HEK293 (cell line): ENCODE data around the gene SRP9.

Experiments used
- CTCF ChIA-PET: fragments of 350-600 bp; formaldehyde crosslinking; extraction: SDS; loops from one replicate; lab custom pipeline; 2021; ENCODE audit warnings: antibody characterized with exemption; lab: Yijun Ruan, JAX
- POLR2A ChIA-PET: fragments of 300-600 bp; formaldehyde crosslinking; extraction: SDS; loops from one replicate; lab custom pipeline; 2020; ENCODE audit warnings: antibody characterized with exemption, inconsistent platforms; lab: Yijun Ruan, JAX
- H3K27ac ChIP-seq: fragments of 200-500 bp; sonication (Bioruptor generic); 2 replicates; pipeline ENCODE4 v1.5.1; 2014; ENCODE audit warnings: low read depth, low read length, control low read depth, inconsistent platforms; ENCODE audit errors: extremely low read depth
- H3K36me3 ChIP-seq, 2 experiments: fragments of 200-500 bp in 1 of 2; sonication (Bioruptor generic) in 1 of 2; 1 replicate in 1 of 2; 2 replicates in 1 of 2; pipeline ENCODE4 v1.5.1; 2014 to 2017; ENCODE audit warnings: inconsistent platforms in 2 of 2, low read length in 2 of 2; ENCODE audit not compliant: control insufficient read depth in 2 of 2, insufficient read depth in 1 of 2
- H3K4me1 ChIP-seq: fragments of 200-500 bp; sonication (Bioruptor generic); 2 replicates; pipeline ENCODE4 v1.5.1; 2014; ENCODE audit warnings: mild to moderate bottlenecking, low read length, inconsistent platforms; ENCODE audit not compliant: control insufficient read depth, insufficient read depth
- H3K4me3 ChIP-seq: 2 replicates; pipeline ENCODE4 v1.5.1; 2011; ENCODE audit warnings: low read depth, mild to moderate bottlenecking, control low read depth, low read length, moderate library complexity
- H3K9me3 ChIP-seq: fragments of 200-500 bp; sonication (Bioruptor generic); 2 replicates; pipeline ENCODE4 v1.5.1; 2014; ENCODE audit warnings: low read depth, low read length, inconsistent platforms; ENCODE audit not compliant: control insufficient read depth, insufficient read depth
- EGR2 ChIP-seq: fragments of 450-650 bp; formaldehyde crosslinking; IDR thresholded peaks from 2 replicates; pipeline ENCODE4 v1.5.1; 2016; ENCODE audit warnings: low read depth, missing biosample characterization, missing genetic modification characterization
- FEZF1 ChIP-seq: fragments of 450-650 bp; formaldehyde crosslinking; IDR thresholded peaks from 2 replicates; pipeline ENCODE4 v1.5.1; 2016; ENCODE audit warnings: missing biosample characterization, missing genetic modification characterization
- GLIS1 ChIP-seq: fragments of 450-650 bp; formaldehyde crosslinking; IDR thresholded peaks from 2 replicates; pipeline ENCODE4 v1.5.1; 2016; ENCODE audit warnings: missing biosample characterization, missing genetic modification characterization
- HOXD13 ChIP-seq: sonication (generic); formaldehyde crosslinking; IDR thresholded peaks from 2 replicates; pipeline ENCODE4 v1.8.0; 2022; ENCODE audit warnings: missing genetic modification reagents, borderline replicate concordance
- KLF7 ChIP-seq: fragments of 450-650 bp; formaldehyde crosslinking; IDR thresholded peaks from 2 replicates; pipeline ENCODE4 v1.5.1; 2016; ENCODE audit warnings: missing biosample characterization, missing genetic modification characterization, borderline replicate concordance
- KLF8 ChIP-seq: fragments of 450-650 bp; formaldehyde crosslinking; IDR thresholded peaks from 2 replicates; pipeline ENCODE4 v1.5.1; 2016; ENCODE audit warnings: missing biosample characterization, missing genetic modification characterization
- ZBTB7A ChIP-seq: fragments of 450-650 bp; formaldehyde crosslinking; IDR thresholded peaks from 2 replicates; pipeline ENCODE4 v1.5.1; 2016; ENCODE audit warnings: low read depth, missing biosample characterization, missing genetic modification characterization
- ZEB2 ChIP-seq: fragments of 450-650 bp; formaldehyde crosslinking; IDR thresholded peaks from 2 replicates; pipeline ENCODE4 v1.5.1; 2016; ENCODE audit warnings: missing biosample characterization, missing genetic modification characterization
- ZFHX2 ChIP-seq: fragments of 450-650 bp; formaldehyde crosslinking; conservative IDR thresholded peaks from 2 replicates; pipeline ENCODE4 v1.5.1; 2016; ENCODE audit warnings: missing biosample characterization, missing genetic modification characterization
- ZFP37 ChIP-seq: fragments of 450-650 bp; formaldehyde crosslinking; IDR thresholded peaks from 2 replicates; pipeline ENCODE4 v1.5.1; 2016; ENCODE audit warnings: missing biosample characterization, missing genetic modification characterization
- ZIC2 ChIP-seq: fragments of 450-650 bp; formaldehyde crosslinking; IDR thresholded peaks from 2 replicates; pipeline ENCODE4 v1.5.1; 2016; ENCODE audit warnings: missing biosample characterization, missing genetic modification characterization
- ZNF121 ChIP-seq: fragments of 450-650 bp; formaldehyde crosslinking; IDR thresholded peaks from 2 replicates; pipeline ENCODE4 v1.5.1; 2016; ENCODE audit warnings: missing biosample characterization, missing genetic modification characterization
- ZNF146 ChIP-seq: fragments of 450-650 bp; formaldehyde crosslinking; IDR thresholded peaks from 2 replicates; pipeline ENCODE4 v1.5.1; 2016; ENCODE audit warnings: missing biosample characterization, missing genetic modification characterization
- ZNF157 ChIP-seq: fragments of 450-650 bp; formaldehyde crosslinking; IDR thresholded peaks from 2 replicates; pipeline ENCODE4 v1.5.1; 2016; ENCODE audit warnings: missing biosample characterization, missing genetic modification characterization
- ZNF174 ChIP-seq: fragments of 450-650 bp; formaldehyde crosslinking; IDR thresholded peaks from 2 replicates; pipeline ENCODE4 v1.5.0; 2017; ENCODE audit warnings: missing biosample characterization, mild to moderate bottlenecking, missing genetic modification characterization
- ZNF23 ChIP-seq: fragments of 450-650 bp; formaldehyde crosslinking; IDR thresholded peaks from 2 replicates; pipeline ENCODE4 v1.5.1; 2016; ENCODE audit warnings: missing biosample characterization, missing genetic modification characterization, borderline replicate concordance
- ZNF266 ChIP-seq: fragments of 450-650 bp; formaldehyde crosslinking; IDR thresholded peaks from 2 replicates; pipeline ENCODE4 v1.5.1; 2016; ENCODE audit warnings: missing biosample characterization, missing genetic modification characterization, low read depth
- ZNF292 ChIP-seq: fragments of 450-650 bp; formaldehyde crosslinking; IDR thresholded peaks from 2 replicates; pipeline ENCODE4 v1.5.1; 2016; ENCODE audit warnings: low read depth, missing biosample characterization, missing genetic modification characterization, borderline replicate concordance
- ZNF311 ChIP-seq: fragments of 450-650 bp; formaldehyde crosslinking; IDR thresholded peaks from 2 replicates; pipeline ENCODE4 v1.5.1; 2017; ENCODE audit warnings: missing biosample characterization, missing genetic modification characterization, borderline replicate concordance
- ZNF335 ChIP-seq: fragments of 450-650 bp; formaldehyde crosslinking; conservative IDR thresholded peaks from 2 replicates; pipeline ENCODE4 v1.5.1; 2016; ENCODE audit warnings: missing biosample characterization, missing genetic modification characterization
- ZNF366 ChIP-seq: fragments of 450-650 bp; formaldehyde crosslinking; conservative IDR thresholded peaks from 2 replicates; pipeline ENCODE4 v1.5.1; 2016; ENCODE audit warnings: missing biosample characterization, missing genetic modification characterization
- ZNF391 ChIP-seq: fragments of 450-650 bp; formaldehyde crosslinking; IDR thresholded peaks from 2 replicates; pipeline ENCODE4 v1.5.1; 2016; ENCODE audit warnings: low read depth, missing biosample characterization, missing genetic modification characterization, borderline replicate concordance
- ZNF433 ChIP-seq: fragments of 450-650 bp; formaldehyde crosslinking; IDR thresholded peaks from 2 replicates; pipeline ENCODE4 v1.5.1; 2016; ENCODE audit warnings: missing biosample characterization, missing genetic modification characterization, low read depth
- ZNF571 ChIP-seq: fragments of 450-650 bp; formaldehyde crosslinking; IDR thresholded peaks from 2 replicates; pipeline ENCODE4 v1.5.0; 2017; ENCODE audit warnings: missing biosample characterization, missing genetic modification characterization
- ZNF585B ChIP-seq: fragments of 450-650 bp; formaldehyde crosslinking; IDR thresholded peaks from 2 replicates; pipeline ENCODE4 v1.5.1; 2016; ENCODE audit warnings: missing biosample characterization, missing genetic modification characterization
- ZNF626 ChIP-seq: fragments of 450-650 bp; sonication (Bioruptor Pico); formaldehyde crosslinking; IDR thresholded peaks from 2 replicates; pipeline ENCODE4 v1.5.1; 2018; ENCODE audit warnings: missing biosample characterization, missing genetic modification characterization, inconsistent platforms
- ZNF658 ChIP-seq: fragments of 450-650 bp; formaldehyde crosslinking; IDR thresholded peaks from 2 replicates; pipeline ENCODE4; 2016; ENCODE audit warnings: missing biosample characterization, missing genetic modification characterization
- ZNF843 ChIP-seq: fragments of 450-650 bp; formaldehyde crosslinking; IDR thresholded peaks from 2 replicates; pipeline ENCODE4 v1.5.1; 2016; ENCODE audit warnings: missing biosample characterization, missing genetic modification characterization
- TF ChIP-seq, protein P1 (sequence below): fragments of 450-650 bp; formaldehyde crosslinking; IDR thresholded peaks from 2 replicates; pipeline ENCODE4 v1.5.1; 2017; ENCODE audit warnings: missing biosample characterization, missing genetic modification characterization
- TF ChIP-seq, protein P2 (sequence below): fragments of 450-650 bp; formaldehyde crosslinking; optimal IDR thresholded peaks from 2 replicates; pipeline ENCODE3; 2016; ENCODE audit warnings: missing biosample characterization, mild to moderate bottlenecking, missing genetic modification characterization

SRP9 gene

DNA sequence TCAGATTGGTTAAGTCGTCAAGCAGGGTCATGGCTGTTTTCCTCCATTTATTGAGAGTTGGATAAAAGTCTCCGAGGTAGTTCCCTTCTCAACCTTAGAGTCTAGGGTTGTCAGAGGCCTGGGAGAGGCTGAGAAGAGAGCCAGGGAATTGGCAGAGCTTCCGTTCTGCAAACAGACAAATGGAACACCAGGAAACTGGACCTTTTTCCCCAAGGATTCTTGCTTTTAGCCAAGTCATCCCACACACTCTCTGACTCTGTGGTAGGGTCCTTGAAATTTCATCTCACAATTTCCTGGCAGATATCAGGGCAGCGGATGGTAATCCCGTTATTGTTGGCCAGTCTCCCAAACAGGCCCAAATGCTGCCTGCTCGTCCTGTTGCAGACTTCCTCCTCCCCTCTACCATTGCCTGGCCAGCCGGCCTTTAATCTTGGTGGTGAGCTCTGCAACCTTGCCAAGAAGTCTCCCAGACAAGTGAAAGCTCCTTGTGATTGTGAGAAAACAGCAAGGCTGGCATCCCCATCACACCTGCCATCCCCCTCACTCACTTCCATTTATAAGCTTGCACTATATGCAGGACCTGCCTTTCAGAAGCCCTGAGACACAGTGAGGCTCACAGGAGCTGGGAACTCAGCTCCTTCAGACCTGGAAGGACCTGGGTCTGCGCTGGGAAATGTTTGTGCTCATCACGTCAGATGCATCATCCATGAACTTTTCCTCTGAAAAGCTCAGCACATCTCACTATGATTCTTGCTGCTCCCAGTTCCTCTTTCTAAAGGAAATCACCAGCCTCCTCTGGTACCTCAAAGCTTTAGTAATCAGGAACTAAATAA, 13.7 kb upstream of the SRP9 start (continued):
- TF ChIP-seq ZFHX2 (tag by site-specific recombination) (peak; percentile 57), HOXD13 (CRISPR knock-in tag) (no peak), ZNF843 (tag by site-specific recombination) (no peak), FEZF1 (tag by site-specific recombination) (peak; percentile 47; the same call in 1 of the 2 replicates), ZNF571 (no peak), ZNF391 (tag by site-specific recombination) (no peak), ZNF626 (tag by site-specific recombination) (no peak), ZNF433 (no peak), ZNF658 (tag by site-specific recombination) (no peak), EGR2 (no peak), ZBTB7A (tag by site-specific recombination) (no peak), ZNF157 (tag by site-specific recombination) (0 out of 2 replicates have a peak, but pooled peaks have one; percentile 8)
- TF ChIP-seq, all 188 proteins: peak for 12

DNA sequence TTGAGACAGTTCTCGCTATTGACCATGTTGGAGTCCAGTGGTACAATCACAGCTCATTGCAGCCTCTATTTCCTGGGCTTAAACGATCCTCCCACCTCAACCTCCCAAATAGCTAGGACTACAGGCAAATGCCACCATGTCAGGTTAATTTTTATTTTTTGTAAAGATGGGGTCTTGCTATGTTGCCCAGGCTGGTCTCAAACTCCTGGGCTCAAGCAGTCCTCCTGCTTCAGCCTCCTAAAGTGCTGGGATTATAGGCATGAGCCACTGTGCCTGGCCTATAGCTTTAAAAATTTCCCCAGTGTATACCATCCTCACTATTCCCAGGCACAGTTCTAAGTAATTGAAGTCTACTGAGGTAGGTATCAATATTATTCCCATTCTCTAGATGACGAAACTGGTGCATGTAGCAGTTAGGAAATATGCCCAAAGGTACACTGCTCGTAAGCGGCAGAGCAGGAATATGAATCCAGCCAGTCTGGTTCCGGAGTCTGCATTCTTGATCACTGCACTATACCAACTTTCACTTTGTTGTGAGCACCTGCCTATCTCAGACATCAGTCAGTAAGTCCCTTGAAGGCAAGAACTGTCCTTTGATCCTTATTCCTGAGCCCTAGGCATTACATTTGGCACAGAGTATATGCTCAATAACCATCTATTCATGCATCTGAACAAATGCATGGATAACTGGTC, 11.5 kb upstream of the SRP9 start:
- ChIA-PET POLR2A (interaction anchor here (2.0 to 4.5 kb wide), 4 partner anchors 12 to 114 kb away, joined by 20 to 38 read pairs (median 28); partner anchors contain the start of genes ENAH and SRP9), CTCF (interaction anchor here (0.5 to 25.5 kb wide), 7 partner anchors 12 to 285 kb away, joined by 3 to 567 read pairs (median 4); partner anchors contain the start of gene SRP9)
- no peak overlapping the region; the same call in 1 of the 2 replicates for H3K27ac ChIP-seq

DNA sequence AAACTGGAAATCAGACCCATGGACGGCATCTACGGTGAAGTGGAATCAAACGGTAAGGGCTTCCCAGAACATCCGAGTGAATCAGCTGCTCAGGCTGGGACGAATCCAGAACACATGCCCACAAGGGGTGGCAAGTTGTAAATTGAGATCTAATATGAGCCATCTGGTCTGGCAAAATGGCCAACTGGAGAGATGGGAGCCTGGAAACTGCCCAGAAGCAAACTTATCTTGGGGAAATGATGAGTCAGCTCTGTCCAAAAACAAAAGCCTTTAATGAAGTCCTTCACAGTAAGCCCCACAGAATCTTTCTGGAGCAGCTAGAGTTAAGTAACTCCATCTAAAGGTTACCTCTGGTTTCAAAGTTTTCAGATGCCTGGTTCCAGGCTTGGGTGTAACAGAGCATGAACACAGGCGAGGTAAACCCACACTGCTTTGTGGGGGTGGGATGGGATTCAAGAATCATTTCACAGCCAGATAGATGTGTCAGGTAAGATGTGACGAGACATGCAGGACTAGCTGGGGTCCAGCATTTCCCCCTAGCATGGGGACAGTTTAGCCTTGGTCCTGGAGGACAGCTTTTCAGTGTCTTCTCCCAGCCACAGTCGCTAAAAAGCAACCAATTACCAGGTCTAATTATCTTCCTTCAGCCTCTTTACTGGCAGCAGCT, 10.5 kb upstream of the SRP9 start:
- Histone ChIP-seq H3K27ac (peak overlapping the region; percentile 29; the same call in 1 of the 2 replicates), H3K4me3 (no peak overlapping the region), H3K9me3 (no peaks in the 10 kb centered on the region), H3K36me3 (no peaks in the 10 kb centered on the region), H3K4me1 (peaks cover 37% of the 10 kb centered on the region)
- ChIA-PET CTCF (interaction anchor here (0.5 to 25.5 kb wide), 12 partner anchors 11 to 286 kb away, joined by 3 to 567 read pairs (median 3); partner anchors contain the start of genes ENAH and SRP9), POLR2A (interaction anchor here (2.0 to 4.5 kb wide), 3 partner anchors 11 to 115 kb away, joined by 20 to 30 read pairs (median 27); partner anchors contain the start of genes ENAH and SRP9)
- TF ChIP-seq ZNF843 (tag by site-specific recombination): 0 out of 2 replicates have a peak, but pooled peaks have one; percentile 44
- TF ChIP-seq ZNF292 (tag by site-specific recombination): no peak
- no peak for TF ChIP-seq ZNF146 (tag by site-specific recombination)
- TF ChIP-seq KLF7: no peak
- TF ChIP-seq ZNF585B: no peak
- no peak for TF ChIP-seq ZIC2 (tag by site-specific recombination)
- TF ChIP-seq ZNF391 (tag by site-specific recombination): no peak
- TF ChIP-seq, protein P1, sequence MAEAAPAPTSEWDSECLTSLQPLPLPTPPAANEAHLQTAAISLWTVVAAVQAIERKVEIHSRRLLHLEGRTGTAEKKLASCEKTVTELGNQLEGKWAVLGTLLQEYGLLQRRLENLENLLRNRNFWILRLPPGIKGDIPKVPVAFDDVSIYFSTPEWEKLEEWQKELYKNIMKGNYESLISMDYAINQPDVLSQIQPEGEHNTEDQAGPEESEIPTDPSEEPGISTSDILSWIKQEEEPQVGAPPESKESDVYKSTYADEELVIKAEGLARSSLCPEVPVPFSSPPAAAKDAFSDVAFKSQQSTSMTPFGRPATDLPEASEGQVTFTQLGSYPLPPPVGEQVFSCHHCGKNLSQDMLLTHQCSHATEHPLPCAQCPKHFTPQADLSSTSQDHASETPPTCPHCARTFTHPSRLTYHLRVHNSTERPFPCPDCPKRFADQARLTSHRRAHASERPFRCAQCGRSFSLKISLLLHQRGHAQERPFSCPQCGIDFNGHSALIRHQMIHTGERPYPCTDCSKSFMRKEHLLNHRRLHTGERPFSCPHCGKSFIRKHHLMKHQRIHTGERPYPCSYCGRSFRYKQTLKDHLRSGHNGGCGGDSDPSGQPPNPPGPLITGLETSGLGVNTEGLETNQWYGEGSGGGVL: no peak
- TF ChIP-seq ZEB2: 0 out of 2 replicates have a peak, but pooled peaks have one; percentile 43
- no peak for TF ChIP-seq ZNF23 (tag by site-specific recombination)
- no peak for TF ChIP-seq ZNF266
- peak; percentile 26; the same call in 1 of the 2 replicates for TF ChIP-seq GLIS1 (tag by site-specific recombination)
- TF ChIP-seq ZNF311 (tag by site-specific recombination): no peak
- no peak for TF ChIP-seq ZNF174 (tag by site-specific recombination)
- TF ChIP-seq, protein P2, sequence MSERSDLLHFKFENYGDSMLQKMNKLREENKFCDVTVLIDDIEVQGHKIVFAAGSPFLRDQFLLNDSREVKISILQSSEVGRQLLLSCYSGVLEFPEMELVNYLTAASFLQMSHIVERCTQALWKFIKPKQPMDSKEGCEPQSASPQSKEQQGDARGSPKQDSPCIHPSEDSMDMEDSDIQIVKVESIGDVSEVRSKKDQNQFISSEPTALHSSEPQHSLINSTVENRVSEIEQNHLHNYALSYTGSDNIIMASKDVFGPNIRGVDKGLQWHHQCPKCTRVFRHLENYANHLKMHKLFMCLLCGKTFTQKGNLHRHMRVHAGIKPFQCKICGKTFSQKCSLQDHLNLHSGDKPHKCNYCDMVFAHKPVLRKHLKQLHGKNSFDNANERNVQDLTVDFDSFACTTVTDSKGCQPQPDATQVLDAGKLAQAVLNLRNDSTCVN (tag by site-specific recombination): no peak
- no peak for TF ChIP-seq KLF8 (tag by site-specific recombination)
- TF ChIP-seq ZNF366 (tag by site-specific recombination): no peak
- TF ChIP-seq ZNF658 (tag by site-specific recombination): no peak
- TF ChIP-seq ZNF335: peak; percentile 43

More for the DNA sequence above, 11.5 kb upstream of the SRP9 start:
- no peak overlapping the region for H3K4me3 ChIP-seq
- H3K9me3 ChIP-seq: no peaks in the 10 kb centered on the region
- TF ChIP-seq ZNF121 (peak; percentile 98), ZFP37 (tag by site-specific recombination) (no peak)
- H3K36me3 ChIP-seq: no peaks in the 10 kb centered on the region
- H3K4me1 ChIP-seq: peaks cover 42% of the 10 kb centered on the region
